ENCODE data around the gene OTOG. TPM values are rescaled to one million over a fixed set of nuclear protein-coding genes. Genes with fewer than 3 reads are reported as not detected.

OTOG gene
- total and polyA plus RNA-seq, 2 donors (not counting 1 experiment from before 2014, with no cell fraction given): not detected

GRCh38 chr11:17595526-17596309 is 48.7 kb downstream of the OTOG start:
- CTCF ChIA-PET: no interaction called here
- no peaks in the 10 kb centered on the region for H3K36me3 ChIP-seq (replicated peaks in 1 of 2; ENCODE audit: control extremely low read depth in 1 of 2, control insufficient read depth in 1 of 2, extremely low read depth in 1 of 2, insufficient read depth in 2 of 2, low read length in 1 of 2)
- Mint-ChIP-seq H3K27ac (no peak overlapping the region), H3K27me3 (peaks cover 8% of the 10 kb centered on the region), H3K4me1 (no peaks in the 10 kb centered on the region), H3K4me3 (no peak overlapping the region), H3K9me3 (ENCODE audit: insufficient read depth) (peaks cover 5% of the 10 kb centered on the region)
- peaks cover 0 to 14% (median 0%) of the 10 kb centered on the region in 3 donors for H3K9me3 ChIP-seq (ENCODE audit: control extremely low read depth in 1 of 3, control insufficient read depth in 2 of 3, insufficient read depth in 1 of 3, low read length in 2 of 3)
- no peak overlapping the region for H3K4me3 ChIP-seq (ENCODE audit: control extremely low read depth in 1 of 5, extremely low read depth in 1 of 5, insufficient read depth in 1 of 5, low read depth in 2 of 5, low read length in 4 of 5)
- H4K20me1 ChIP-seq (ENCODE audit: control insufficient read depth, insufficient read depth, low read length, poor library complexity, severe bottlenecking): no peaks in the 10 kb centered on the region
- no peak overlapping the region for H3K27ac ChIP-seq (ENCODE audit: low read length in 2 of 2)
- no peaks in the 10 kb centered on the region for H3K79me2 ChIP-seq (ENCODE audit: control insufficient read depth, insufficient read depth, low read length)
- no peak for DNase-seq
- H3K27me3 ChIP-seq (replicated peaks in 1 of 4; ENCODE audit: control extremely low read depth in 1 of 4, control insufficient read depth in 3 of 4, insufficient read depth in 4 of 4, low read length in 3 of 4): peaks cover 0 to 2% (median 0%) of the 10 kb centered on the region in 4 experiments
- no peak overlapping the region for H2AFZ ChIP-seq (ENCODE audit: insufficient read depth, low read depth, low read length, poor library complexity, severe bottlenecking)
- no peak for ATAC-seq (ENCODE audit: low read depth)
- intact Hi-C loops (cut with micrococcal nuclease): no loop called here
- H3K4me2 ChIP-seq (replicated peaks; ENCODE audit: low read depth, low read length, poor library complexity, severe bottlenecking): no peak overlapping the region
- no peak overlapping the region for H3K9ac ChIP-seq (ENCODE audit: low read length)
- 85% methylated on average over 6 of the region's 7 CpGs for WGBS (ENCODE audit: insufficient coverage)
- TF ChIP-seq CTCF (IDR thresholded peaks at IDR 0.05): no peak
- TF ChIP-seq EZH2 (IDR thresholded peaks at IDR 0.05; ENCODE audit: borderline replicate concordance, insufficient read depth, low read depth, low read length, poor library complexity, severe bottlenecking): no peak
- POLR2A ChIA-PET: no interaction called here
- H3K4me1 ChIP-seq (ENCODE audit: control insufficient read depth in 2 of 2, insufficient read depth in 2 of 2, low read length in 2 of 2): peaks cover 0 to 2% of the 10 kb centered on the region in 2 donors

- 89% methylated on average over 1 of the region's 1 CpG for WGBS (ENCODE audit: insufficient coverage)
- no peaks in the 10 kb centered on the region for H3K4me1 Mint-ChIP-seq
Measured at GRCh38 chr11:17596310-17596669, 49.2 kb downstream of the OTOG start.

More at GRCh38 chr11:17596310-17596669, 49.2 kb downstream of the OTOG start:
- H3K9ac ChIP-seq (ENCODE audit: low read length): no peak overlapping the region
- Mint-ChIP-seq H3K27ac (no peak overlapping the region), H3K27me3 (peaks cover 8% of the 10 kb centered on the region), H3K9me3 (ENCODE audit: insufficient read depth) (peaks cover 5% of the 10 kb centered on the region), H3K4me3 (no peak overlapping the region)
- ChIA-PET POLR2A (no interaction called here), CTCF (no interaction called here)
- H3K9me3 ChIP-seq (ENCODE audit: control extremely low read depth in 1 of 3, control insufficient read depth in 2 of 3, insufficient read depth in 1 of 3, low read length in 2 of 3): peaks cover 0 to 14% (median 0%) of the 10 kb centered on the region in 3 donors
- H3K27me3 ChIP-seq (replicated peaks in 1 of 4; ENCODE audit: control extremely low read depth in 1 of 4, control insufficient read depth in 3 of 4, insufficient read depth in 4 of 4, low read length in 3 of 4): peaks cover 0 to 2% (median 0%) of the 10 kb centered on the region in 4 experiments
- TF ChIP-seq EZH2 (IDR thresholded peaks at IDR 0.05; ENCODE audit: borderline replicate concordance, insufficient read depth, low read depth, low read length, poor library complexity, severe bottlenecking) (no peak), CTCF (IDR thresholded peaks at IDR 0.05) (no peak)
- H3K27ac ChIP-seq (ENCODE audit: low read length in 2 of 2): no peak overlapping the region
- no peak for DNase-seq
- no peak overlapping the region for H2AFZ ChIP-seq (ENCODE audit: insufficient read depth, low read depth, low read length, poor library complexity, severe bottlenecking)
- H3K36me3 ChIP-seq (replicated peaks in 1 of 2; ENCODE audit: control extremely low read depth in 1 of 2, control insufficient read depth in 1 of 2, extremely low read depth in 1 of 2, insufficient read depth in 2 of 2, low read length in 1 of 2): no peaks in the 10 kb centered on the region
- H3K4me2 ChIP-seq (replicated peaks; ENCODE audit: low read depth, low read length, poor library complexity, severe bottlenecking): no peak overlapping the region
- ATAC-seq (ENCODE audit: low read depth): no peak
- no peaks in the 10 kb centered on the region for H3K79me2 ChIP-seq (ENCODE audit: control insufficient read depth, insufficient read depth, low read length)
- intact Hi-C loops (cut with micrococcal nuclease): no loop called here
- H4K20me1 ChIP-seq (ENCODE audit: control insufficient read depth, insufficient read depth, low read length, poor library complexity, severe bottlenecking): no peaks in the 10 kb centered on the region
- H3K4me3 ChIP-seq (ENCODE audit: control extremely low read depth in 1 of 5, extremely low read depth in 1 of 5, insufficient read depth in 1 of 5, low read depth in 2 of 5, low read length in 4 of 5): no peak overlapping the region
- peaks cover 0 to 2% of the 10 kb centered on the region in 2 donors for H3K4me1 ChIP-seq (ENCODE audit: control insufficient read depth in 2 of 2, insufficient read depth in 2 of 2, low read length in 2 of 2)
